ENCODE results near the gene IKZF1. TPM values are rescaled to one million over a fixed set of nuclear protein-coding genes. Genes with fewer than 3 reads are reported as not detected.

The IKZF1 gene
- polyA plus RNA-seq, 4 donors, result 1.8 to 5.9 (median 3.3) TPM

- H3K36me3 ChIP-seq (ENCODE audit: control insufficient read depth in 3 of 3, insufficient read depth in 2 of 3, low read depth in 1 of 3, low read length in 3 of 3), result no peaks in the 10 kb centered on the region
- no peak overlapping the region for H3K27ac ChIP-seq (ENCODE audit: low read depth in 1 of 3, low read length in 2 of 3)
- no peak for DNase-seq
- no peaks in the 10 kb centered on the region for H3K4me1 ChIP-seq (ENCODE audit: control insufficient read depth in 3 of 3, insufficient read depth in 2 of 3, low read depth in 1 of 3, low read length in 2 of 3)
- FAIRE-seq, result no peak
- no peaks in the 10 kb centered on the region for H3K27me3 ChIP-seq (ENCODE audit: control insufficient read depth in 3 of 3, insufficient read depth in 3 of 3, low read length in 3 of 3)
- no peaks in the 10 kb centered on the region for H3K9me3 ChIP-seq (ENCODE audit: control insufficient read depth in 2 of 2, insufficient read depth in 1 of 2, low read depth in 1 of 2, low read length in 1 of 2)
- no peak overlapping the region for H3K4me3 ChIP-seq (ENCODE audit: low read depth in 1 of 3, low read length in 3 of 3)
- WGBS, 3 donors, result 55 to 63% (median 56%) methylated on average over 4 of the region's 4 CpGs
Measured at GRCh38 chr7:50412973-50413372, 108.5 kb downstream of the IKZF1 start.

GRCh38 chr7:50413561-50413960 is 109.0 kb downstream of the IKZF1 start:
- WGBS, 3 donors, result 87 to 95% (median 91%) methylated on average over 7 of the region's 7 CpGs

GRCh38 chr7:50415844-50416364 is 111.4 kb downstream of the IKZF1 start:
- H3K4me1 ChIP-seq (ENCODE audit: control insufficient read depth in 3 of 3, insufficient read depth in 2 of 3, low read depth in 1 of 3, low read length in 2 of 3), result peaks cover 0 to 5% (median 0%) of the 10 kb centered on the region in 3 donors
- WGBS, 3 donors, result 66 to 73% (median 69%) methylated on average over 6 of the region's 6 CpGs
- no peak overlapping the region for H3K27ac ChIP-seq (ENCODE audit: low read depth in 1 of 3, low read length in 2 of 3)
- H3K4me3 ChIP-seq (ENCODE audit: low read depth in 1 of 3, low read length in 3 of 3), result no peak overlapping the region
- DNase-seq, result no peak
- no peaks in the 10 kb centered on the region for H3K36me3 ChIP-seq (ENCODE audit: control insufficient read depth in 3 of 3, insufficient read depth in 2 of 3, low read depth in 1 of 3, low read length in 3 of 3)
- no peaks in the 10 kb centered on the region for H3K9me3 ChIP-seq (ENCODE audit: control insufficient read depth in 2 of 2, insufficient read depth in 1 of 2, low read depth in 1 of 2, low read length in 1 of 2)
- H3K27me3 ChIP-seq (ENCODE audit: control insufficient read depth in 3 of 3, insufficient read depth in 3 of 3, low read length in 3 of 3), result no peaks in the 10 kb centered on the region
- FAIRE-seq, result no peak

More at GRCh38 chr7:50413561-50413960, 109.0 kb downstream of the IKZF1 start:
- no peaks in the 10 kb centered on the region for H3K36me3 ChIP-seq (ENCODE audit: control insufficient read depth in 3 of 3, insufficient read depth in 2 of 3, low read depth in 1 of 3, low read length in 3 of 3)
- no peaks in the 10 kb centered on the region for H3K27me3 ChIP-seq (ENCODE audit: control insufficient read depth in 3 of 3, insufficient read depth in 3 of 3, low read length in 3 of 3)
- H3K4me1 ChIP-seq (ENCODE audit: control insufficient read depth in 3 of 3, insufficient read depth in 2 of 3, low read depth in 1 of 3, low read length in 2 of 3), result peaks cover 0 to 1% (median 0%) of the 10 kb centered on the region in 3 donors
- DNase-seq (no peak), FAIRE-seq (no peak)
- H3K27ac ChIP-seq (ENCODE audit: low read depth in 1 of 3, low read length in 2 of 3), result no peak overlapping the region
- no peaks in the 10 kb centered on the region for H3K9me3 ChIP-seq (ENCODE audit: control insufficient read depth in 2 of 2, insufficient read depth in 1 of 2, low read depth in 1 of 2, low read length in 1 of 2)
- no peak overlapping the region for H3K4me3 ChIP-seq (ENCODE audit: low read depth in 1 of 3, low read length in 3 of 3)

- Histone ChIP-seq H3K27me3 (ENCODE audit: control insufficient read depth in 3 of 3, insufficient read depth in 3 of 3, low read length in 3 of 3) (no peaks in the 10 kb centered on the region), H3K4me1 (ENCODE audit: control insufficient read depth in 3 of 3, insufficient read depth in 2 of 3, low read depth in 1 of 3, low read length in 2 of 3) (peaks cover 0 to 5% (median 0%) of the 10 kb centered on the region in 3 donors), H3K9me3 (ENCODE audit: control insufficient read depth in 2 of 2, insufficient read depth in 1 of 2, low read depth in 1 of 2, low read length in 1 of 2) (no peaks in the 10 kb centered on the region), H3K36me3 (ENCODE audit: control insufficient read depth in 3 of 3, insufficient read depth in 2 of 3, low read depth in 1 of 3, low read length in 3 of 3) (no peaks in the 10 kb centered on the region), H3K27ac (ENCODE audit: low read depth in 1 of 3, low read length in 2 of 3) (no peak overlapping the region), H3K4me3 (ENCODE audit: low read depth in 1 of 3, low read length in 3 of 3) (no peak overlapping the region)
- 67 to 79% (median 77%) methylated on average over 7 of the region's 7 CpGs for WGBS, 3 donors
- DNase-seq (no peak), FAIRE-seq (no peak)
Measured at GRCh38 chr7:50416527-50417182, 112.1 kb downstream of the IKZF1 start.

GRCh38 chr7:50418086-50418515 is 113.6 kb downstream of the IKZF1 start:
- no peaks in the 10 kb centered on the region for H3K27me3 ChIP-seq (ENCODE audit: control insufficient read depth in 3 of 3, insufficient read depth in 3 of 3, low read length in 3 of 3)
- peaks cover 0 to 5% (median 0%) of the 10 kb centered on the region in 3 donors for H3K4me1 ChIP-seq (ENCODE audit: control insufficient read depth in 3 of 3, insufficient read depth in 2 of 3, low read depth in 1 of 3, low read length in 2 of 3)
- peak; percentile 79 for DNase-seq
- H3K36me3 ChIP-seq (ENCODE audit: control insufficient read depth in 3 of 3, insufficient read depth in 2 of 3, low read depth in 1 of 3, low read length in 3 of 3), result no peaks in the 10 kb centered on the region
- H3K4me3 ChIP-seq (ENCODE audit: low read depth in 1 of 3, low read length in 3 of 3), result no peak overlapping the region
- no peak overlapping the region for H3K27ac ChIP-seq (ENCODE audit: low read depth in 1 of 3, low read length in 2 of 3)
- WGBS, 3 donors, result 2 to 6% (median 4%) methylated on average over 4 of the region's 4 CpGs
- H3K9me3 ChIP-seq (ENCODE audit: control insufficient read depth in 2 of 2, insufficient read depth in 1 of 2, low read depth in 1 of 2, low read length in 1 of 2), result no peaks in the 10 kb centered on the region
- no peak for FAIRE-seq

GRCh38 chr7:50418526-50419290 is 114.2 kb downstream of the IKZF1 start:
- Histone ChIP-seq H3K36me3 (ENCODE audit: control insufficient read depth in 3 of 3, insufficient read depth in 2 of 3, low read depth in 1 of 3, low read length in 3 of 3) (no peaks in the 10 kb centered on the region), H3K27me3 (ENCODE audit: control insufficient read depth in 3 of 3, insufficient read depth in 3 of 3, low read length in 3 of 3) (no peaks in the 10 kb centered on the region), H3K9me3 (ENCODE audit: control insufficient read depth in 2 of 2, insufficient read depth in 1 of 2, low read depth in 1 of 2, low read length in 1 of 2) (no peaks in the 10 kb centered on the region), H3K27ac (ENCODE audit: low read depth in 1 of 3, low read length in 2 of 3) (no peak overlapping the region), H3K4me1 (ENCODE audit: control insufficient read depth in 3 of 3, insufficient read depth in 2 of 3, low read depth in 1 of 3, low read length in 2 of 3) (peaks cover 0 to 5% (median 0%) of the 10 kb centered on the region in 3 donors), H3K4me3 (ENCODE audit: low read depth in 1 of 3, low read length in 3 of 3) (no peak overlapping the region)
- 75 to 79% (median 77%) methylated on average over 14 of the region's 14 CpGs for WGBS, 3 donors
- no peak for DNase-seq
- FAIRE-seq, result no peak

- no peak for DNase-seq
- Histone ChIP-seq H3K27ac (ENCODE audit: low read depth in 1 of 3, low read length in 2 of 3) (no peak overlapping the region), H3K36me3 (ENCODE audit: control insufficient read depth in 3 of 3, insufficient read depth in 2 of 3, low read depth in 1 of 3, low read length in 3 of 3) (no peaks in the 10 kb centered on the region), H3K27me3 (ENCODE audit: control insufficient read depth in 3 of 3, insufficient read depth in 3 of 3, low read length in 3 of 3) (no peaks in the 10 kb centered on the region), H3K9me3 (ENCODE audit: control insufficient read depth in 2 of 2, insufficient read depth in 1 of 2, low read depth in 1 of 2, low read length in 1 of 2) (peaks cover 0 to under 1% of the 10 kb centered on the region in 2 donors), H3K4me3 (ENCODE audit: low read depth in 1 of 3, low read length in 3 of 3) (no peak overlapping the region), H3K4me1 (ENCODE audit: control insufficient read depth in 3 of 3, insufficient read depth in 2 of 3, low read depth in 1 of 3, low read length in 2 of 3) (peaks cover 0 to 6% (median 0%) of the 10 kb centered on the region in 3 donors)
- no peak for FAIRE-seq
- 52 to 81% (median 75%) methylated on average over 3 of the region's 3 CpGs for WGBS, 3 donors
Measured at GRCh38 chr7:50421043-50421442, 116.5 kb downstream of the IKZF1 start.

- Histone ChIP-seq H3K4me3 (ENCODE audit: low read depth in 1 of 3, low read length in 3 of 3) (no peak overlapping the region), H3K4me1 (ENCODE audit: control insufficient read depth in 3 of 3, insufficient read depth in 2 of 3, low read depth in 1 of 3, low read length in 2 of 3) (peaks cover 4 to 20% (median 5%) of the 10 kb centered on the region in 3 donors), H3K36me3 (ENCODE audit: control insufficient read depth in 3 of 3, insufficient read depth in 2 of 3, low read depth in 1 of 3, low read length in 3 of 3) (no peaks in the 10 kb centered on the region), H3K9me3 (ENCODE audit: control insufficient read depth in 2 of 2, insufficient read depth in 1 of 2, low read depth in 1 of 2, low read length in 1 of 2) (peaks cover 0 to 8% of the 10 kb centered on the region in 2 donors), H3K27ac (ENCODE audit: low read depth in 1 of 3, low read length in 2 of 3) (no peak overlapping the region), H3K27me3 (ENCODE audit: control insufficient read depth in 3 of 3, insufficient read depth in 3 of 3, low read length in 3 of 3) (no peaks in the 10 kb centered on the region)
- FAIRE-seq, result no peak
- 84 to 93% (median 89%) methylated on average over 6 of the region's 6 CpGs for WGBS, 3 donors
- no peak for DNase-seq
Measured at GRCh38 chr7:50422858-50423257, 118.3 kb downstream of the IKZF1 start.
